CD4-positive, alpha-beta T cell treated with Interleukin-17A for 4 hours (primary cell): ENCODE results near the gene TCF7L2.
"Not testable (repeated sequence)": the region's sequence is repeated elsewhere in the genome, so short reads cannot be mapped to it uniquely, and the experiment has no call there.

Experiments
- DNase-seq: peaks from one replicate; pipeline ENCODE4 v3.0.0-alpha.2; 2020; ENCODE audit warnings: mixed read lengths

TCF7L2 gene

GRCh38 chr10:113049881-113050280 lies 99.8 kb downstream of the TCF7L2 start:
- DNase-seq: no peak

- DNase-seq: no peak
Measured at GRCh38 chr10:113052076-113052830, 102.2 kb downstream of the TCF7L2 start.

- no peak for DNase-seq
Measured at GRCh38 chr10:113053091-113053490, 103.0 kb downstream of the TCF7L2 start.

GRCh38 chr10:113053881-113054280 lies 103.8 kb downstream of the TCF7L2 start:
- no peak for DNase-seq

- DNase-seq: no peak
Measured at GRCh38 chr10:113055458-113055857, 105.4 kb downstream of the TCF7L2 start.

- no peak for DNase-seq
Measured at GRCh38 chr10:113056030-113056429, 106.0 kb downstream of the TCF7L2 start.

- no peak for DNase-seq
Measured at GRCh38 chr10:113056441-113057021, 106.5 kb downstream of the TCF7L2 start.

- DNase-seq: no peak
Measured at GRCh38 chr10:113057948-113058522, 108.0 kb downstream of the TCF7L2 start.

GRCh38 chr10:113058523-113059370 lies 108.7 kb downstream of the TCF7L2 start:
- DNase-seq: no peak

GRCh38 chr10:113059371-113059780 lies 109.3 kb downstream of the TCF7L2 start:
- DNase-seq: no peak

- no peak for DNase-seq
Measured at GRCh38 chr10:113060201-113061053, 110.4 kb downstream of the TCF7L2 start.

- no peak for DNase-seq
Measured at GRCh38 chr10:113061054-113061430, 111.0 kb downstream of the TCF7L2 start.

GRCh38 chr10:113061557-113061956 lies 111.5 kb downstream of the TCF7L2 start:
- no peak for DNase-seq

- no peak for DNase-seq
Measured at GRCh38 chr10:113063043-113063967, 113.3 kb downstream of the TCF7L2 start.

- no peak for DNase-seq
Measured at GRCh38 chr10:113064039-113064438, 114.0 kb downstream of the TCF7L2 start.

GRCh38 chr10:113066120-113066519 lies 116.1 kb downstream of the TCF7L2 start:
- not testable (repeated sequence) for DNase-seq

- DNase-seq: no peak
Measured at GRCh38 chr10:113066561-113067312, 116.7 kb downstream of the TCF7L2 start.

GRCh38 chr10:113067501-113067900 lies 117.5 kb downstream of the TCF7L2 start:
- no peak for DNase-seq

GRCh38 chr10:113068178-113068890 lies 118.3 kb downstream of the TCF7L2 start:
- DNase-seq: no peak

GRCh38 chr10:113069595-113069994 lies 119.5 kb downstream of the TCF7L2 start:
- no peak for DNase-seq
